ENCODE data around the gene IGSF9B.

The IGSF9B gene

DNA sequence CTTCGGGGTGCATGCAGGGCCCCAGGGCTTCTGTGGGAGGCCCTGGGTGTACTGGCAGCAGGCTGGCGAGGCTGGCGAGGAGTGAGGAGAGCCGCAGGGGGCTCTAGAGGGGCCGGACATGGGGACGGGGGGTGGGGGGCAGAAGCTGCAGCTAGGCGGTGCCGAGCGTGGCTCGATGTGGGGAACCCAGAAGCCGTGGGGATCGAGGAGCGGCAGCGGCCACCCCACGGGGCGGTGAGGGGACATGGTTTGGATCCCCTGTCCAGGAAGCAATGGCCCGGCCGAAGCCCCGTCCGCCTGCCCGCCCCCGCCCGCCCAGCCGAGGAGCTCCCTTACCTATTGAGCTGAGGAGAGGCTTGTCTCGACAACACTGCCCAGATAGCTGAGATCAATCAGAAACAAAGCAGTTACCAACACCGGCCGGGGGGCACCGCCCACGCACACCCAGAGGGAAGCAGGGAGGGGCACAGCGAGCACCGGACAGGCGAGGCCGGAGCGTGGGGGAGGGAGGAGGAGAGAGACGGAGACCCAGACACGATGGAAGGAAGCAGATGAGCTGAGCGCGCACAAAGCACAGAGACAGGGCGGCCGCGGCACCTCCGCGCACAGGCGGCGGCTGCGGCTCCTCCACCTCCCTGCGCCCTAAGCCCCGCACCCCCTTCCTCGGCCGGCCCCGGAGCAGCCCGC is 38.7 kb downstream of the IGSF9B start:
- no peak for DNase-seq

DNA sequence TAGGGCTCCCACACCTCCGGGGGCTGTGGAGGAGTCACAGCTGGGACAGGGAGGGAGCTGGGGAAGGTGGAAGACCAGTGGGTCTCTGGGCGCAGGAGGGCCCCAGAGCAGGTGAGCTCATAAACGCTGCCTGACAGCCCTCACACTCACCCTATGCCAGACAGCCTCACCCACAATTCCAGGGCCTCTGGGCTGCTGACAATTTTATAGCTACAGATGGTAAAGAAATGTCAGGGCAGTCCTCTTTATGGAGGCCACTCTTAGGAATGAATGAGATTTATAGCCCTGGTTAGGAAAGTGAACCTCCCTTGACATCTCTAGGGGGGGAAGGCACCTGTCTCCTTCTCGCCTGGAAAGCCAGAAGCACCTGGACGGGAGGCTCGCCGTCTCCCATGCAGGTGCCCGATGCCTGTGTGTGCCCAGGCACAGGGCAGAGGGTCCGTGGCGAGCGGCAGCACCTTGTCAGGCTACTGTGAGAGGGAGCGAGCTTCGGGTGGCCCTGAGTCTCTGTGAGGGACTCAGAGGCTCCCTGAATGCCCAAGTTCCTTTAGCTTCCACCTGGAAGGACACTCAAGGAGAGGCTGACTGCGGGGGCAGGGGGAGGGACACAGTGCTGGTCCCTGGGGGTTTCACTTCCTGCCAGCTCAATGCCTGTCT is 39.9 kb downstream of the IGSF9B start:
- DNase-seq: no peak

DNA sequence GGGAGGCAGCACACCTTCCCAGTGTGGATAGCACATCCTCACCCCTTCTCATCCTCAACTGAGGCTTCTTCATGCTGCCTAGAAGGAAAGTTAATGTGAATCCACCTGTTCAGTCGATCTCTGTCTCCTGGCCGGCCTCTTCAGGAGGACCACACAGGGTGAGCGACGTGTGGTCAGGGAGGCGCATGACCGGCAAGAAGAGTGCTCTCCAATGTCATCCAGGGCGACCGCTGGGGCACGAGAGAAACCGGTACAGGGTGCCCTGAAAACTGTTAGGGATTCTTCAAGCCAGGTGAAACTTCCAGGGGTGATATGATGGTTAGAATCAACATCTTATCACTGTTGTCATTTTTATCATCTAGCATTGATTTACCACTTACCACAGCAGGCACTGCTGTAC is 43.0 kb downstream of the IGSF9B start:
- peak; percentile 72 for DNase-seq

DNA sequence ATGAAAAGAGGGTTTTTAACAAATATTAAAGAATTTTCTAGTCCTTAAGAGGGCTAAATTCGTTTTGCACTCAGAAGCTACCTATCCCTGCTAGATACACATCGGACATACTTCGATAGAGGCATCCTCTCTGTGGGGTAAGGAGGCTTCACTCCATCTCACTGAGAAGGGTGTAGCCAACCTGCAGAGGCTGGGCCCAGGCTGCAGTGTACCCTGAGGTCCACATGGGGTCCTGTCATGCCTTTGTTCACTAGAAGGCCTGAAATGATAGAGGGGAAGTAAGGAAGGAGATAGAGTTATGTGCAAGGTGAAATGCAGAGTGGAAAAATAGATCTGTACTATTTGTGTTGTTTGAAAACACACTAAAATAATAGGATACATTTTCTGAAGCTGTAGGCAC is 45.6 kb downstream of the IGSF9B start:
- DNase-seq: no peak

DNA sequence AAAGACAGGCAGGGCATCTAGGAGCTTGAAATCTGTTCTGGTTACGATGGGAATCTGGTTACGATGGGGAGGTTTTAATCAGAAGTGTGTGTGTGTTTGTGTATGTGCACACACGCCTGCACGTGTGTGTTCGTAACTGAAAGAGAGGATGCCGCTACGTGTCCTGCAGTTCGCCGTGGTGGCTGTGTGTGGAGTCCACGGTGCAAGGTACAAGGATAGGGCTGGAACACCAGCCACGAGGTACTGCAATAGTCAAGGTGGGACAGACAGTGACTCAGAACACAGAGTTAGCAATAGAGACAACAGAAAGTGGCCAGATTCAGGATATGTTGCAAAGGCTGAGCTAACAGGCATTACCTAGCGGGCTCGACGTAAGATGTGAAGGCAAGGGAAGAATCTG is 46.7 kb downstream of the IGSF9B start:
- no peak for DNase-seq

DNA sequence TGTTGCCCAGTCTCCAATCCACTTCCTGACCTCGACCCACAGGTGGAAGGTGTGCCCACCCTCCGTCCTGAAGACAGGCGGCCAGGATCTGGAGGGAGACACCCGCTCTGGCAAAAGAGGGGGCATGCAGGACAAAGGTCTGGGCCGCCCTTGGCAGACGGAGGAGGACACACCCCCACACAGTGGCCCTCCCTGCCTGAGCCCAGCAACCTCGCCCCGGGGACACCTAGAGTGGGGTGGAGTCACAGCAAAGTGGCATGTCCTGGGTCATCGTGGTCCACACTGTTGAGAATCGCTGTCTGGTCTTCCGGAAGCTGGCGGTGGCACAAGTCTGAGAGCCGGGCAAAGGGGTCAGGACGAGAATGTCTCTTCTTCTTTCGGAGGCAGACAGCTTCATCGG is 47.9 kb downstream of the IGSF9B start:
- DNase-seq: no peak

DNA sequence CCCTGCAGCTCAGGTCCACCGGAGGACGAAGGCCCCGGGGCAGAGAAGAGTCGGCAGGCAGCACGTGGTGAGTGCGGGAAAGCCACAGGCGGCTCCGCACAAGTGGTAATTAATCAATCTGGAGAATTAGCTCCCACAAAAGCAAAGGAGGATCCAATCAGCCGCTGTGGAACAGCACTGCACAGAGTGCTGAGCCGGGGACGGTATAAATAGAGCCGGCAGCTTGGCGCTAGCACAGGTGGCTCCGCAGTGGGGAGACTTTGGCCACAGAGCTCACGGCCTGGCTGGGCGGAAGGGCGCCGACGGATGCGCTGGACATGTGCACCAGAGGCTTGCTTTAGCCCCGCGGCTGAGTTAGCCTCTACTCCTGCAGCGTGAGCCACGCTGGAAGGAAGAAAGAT is 48.9 kb downstream of the IGSF9B start:
- no peak for DNase-seq

DNA sequence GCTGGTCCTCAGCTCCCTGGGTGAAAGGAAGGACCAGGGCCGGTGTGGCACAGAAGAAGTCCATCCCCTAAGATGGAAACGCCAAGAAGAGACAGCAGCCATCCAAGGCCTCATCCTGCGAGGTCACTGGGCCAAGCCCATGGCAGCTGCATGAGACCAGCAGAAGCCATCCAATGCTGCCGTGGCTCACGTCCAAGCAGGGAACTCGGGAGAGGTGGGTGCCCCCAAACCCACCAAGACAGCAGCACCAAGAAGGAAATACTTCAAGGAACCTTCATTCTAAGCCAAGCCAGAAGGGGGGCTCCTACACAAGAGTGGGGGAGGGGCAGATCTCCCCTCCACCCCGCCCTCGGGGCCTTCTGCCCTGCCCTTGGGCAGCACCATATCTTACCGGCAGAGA is 49.6 kb downstream of the IGSF9B start:
- DNase-seq: no peak

DNA sequence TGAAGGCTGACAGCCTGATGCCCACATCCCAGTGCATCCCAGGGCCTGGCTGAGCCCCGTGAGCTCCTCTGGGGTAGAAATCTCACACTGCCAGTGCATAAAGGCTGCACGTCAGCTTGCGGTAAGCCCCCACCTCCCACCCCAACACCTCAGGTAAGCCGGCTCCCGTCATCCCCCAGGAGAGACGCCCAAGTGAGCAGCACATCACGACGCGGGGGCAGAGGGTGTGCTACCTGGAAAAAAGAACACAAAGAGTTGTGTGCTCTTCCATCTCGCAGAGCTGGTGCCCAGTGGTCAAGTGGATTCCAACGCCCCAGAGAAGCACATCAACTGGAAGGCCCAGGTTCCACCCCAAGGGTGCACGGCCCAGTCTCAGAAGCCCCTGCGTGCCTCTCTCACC is 50.0 kb downstream of the IGSF9B start:
- no peak for DNase-seq

DNA sequence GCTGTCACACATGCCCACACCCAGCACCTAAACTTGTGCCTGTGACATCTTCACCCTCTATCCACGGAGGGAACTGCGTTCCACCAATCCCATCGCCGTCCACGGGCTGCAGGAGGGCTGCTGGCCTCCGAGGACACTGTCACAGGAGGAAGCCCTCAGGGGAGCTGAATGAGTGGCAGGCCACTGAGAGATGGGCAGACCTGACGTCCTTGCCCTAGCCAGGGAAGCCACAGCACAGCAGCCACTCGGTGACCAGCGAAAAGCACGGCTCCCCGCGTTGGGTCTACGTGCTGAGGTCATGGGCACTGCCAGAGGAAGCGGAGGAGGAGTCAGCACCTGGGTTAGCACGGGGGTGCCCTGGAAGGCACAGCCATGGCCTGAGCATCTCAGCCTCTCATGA is 50.5 kb downstream of the IGSF9B start:
- no peak for DNase-seq

DNA sequence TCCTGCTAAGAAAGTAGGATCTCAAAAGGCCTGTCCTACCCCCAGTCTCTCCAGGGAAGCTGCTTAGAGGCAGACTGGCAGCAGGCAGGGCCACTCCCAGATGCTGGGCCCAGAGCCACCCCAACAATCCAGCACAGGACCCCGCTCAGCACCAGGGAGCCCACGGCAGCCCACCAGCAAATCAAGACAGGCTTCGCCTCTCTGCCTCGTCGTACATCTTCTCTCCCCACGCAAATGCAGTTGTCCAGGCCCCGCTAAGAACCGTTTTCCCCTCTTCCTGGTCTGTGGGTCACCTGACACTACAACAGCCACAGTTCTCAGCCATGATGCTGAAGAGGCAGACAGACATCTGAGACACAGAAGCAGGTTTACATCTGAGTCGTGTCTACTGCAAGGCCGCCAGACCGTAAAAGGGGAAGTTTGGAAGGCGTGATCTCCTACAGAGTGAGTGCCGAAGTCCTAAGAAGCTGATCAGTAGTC is 51.1 kb downstream of the IGSF9B start:
- no peak for DNase-seq

DNA sequence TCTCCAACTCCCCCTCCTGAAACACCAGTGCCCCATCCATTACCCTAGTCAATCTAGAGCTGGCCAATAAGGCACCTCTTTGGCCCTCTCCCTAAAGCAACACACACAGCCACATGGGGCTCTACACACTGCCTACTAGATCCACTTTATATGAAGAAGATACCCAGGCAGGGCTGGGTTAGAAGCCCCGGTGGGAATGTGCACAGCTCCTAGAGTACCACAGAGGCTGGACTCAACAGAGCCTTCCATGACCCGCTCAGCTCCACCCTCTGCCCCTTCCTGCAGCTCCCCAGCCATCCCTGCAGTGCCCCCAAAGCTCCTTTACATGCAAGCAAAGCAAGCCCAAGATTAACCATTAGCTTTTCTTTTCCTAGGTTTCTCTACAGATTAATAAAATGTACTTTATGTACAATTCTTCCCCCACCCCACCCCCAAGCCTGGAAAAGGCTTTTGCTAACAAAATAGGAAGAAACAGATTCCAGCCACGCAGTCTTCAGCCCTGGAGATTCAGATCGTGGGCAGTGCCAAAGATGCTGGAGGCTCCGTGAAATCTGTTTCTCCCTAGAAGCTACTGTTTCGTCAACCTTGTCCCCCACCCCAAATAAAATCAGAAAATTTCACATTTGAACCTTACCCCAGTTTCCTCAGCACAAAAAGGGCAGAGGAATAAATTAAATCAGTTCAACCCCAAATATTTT is 51.8 kb downstream of the IGSF9B start:
- DNase-seq: no peak

DNA sequence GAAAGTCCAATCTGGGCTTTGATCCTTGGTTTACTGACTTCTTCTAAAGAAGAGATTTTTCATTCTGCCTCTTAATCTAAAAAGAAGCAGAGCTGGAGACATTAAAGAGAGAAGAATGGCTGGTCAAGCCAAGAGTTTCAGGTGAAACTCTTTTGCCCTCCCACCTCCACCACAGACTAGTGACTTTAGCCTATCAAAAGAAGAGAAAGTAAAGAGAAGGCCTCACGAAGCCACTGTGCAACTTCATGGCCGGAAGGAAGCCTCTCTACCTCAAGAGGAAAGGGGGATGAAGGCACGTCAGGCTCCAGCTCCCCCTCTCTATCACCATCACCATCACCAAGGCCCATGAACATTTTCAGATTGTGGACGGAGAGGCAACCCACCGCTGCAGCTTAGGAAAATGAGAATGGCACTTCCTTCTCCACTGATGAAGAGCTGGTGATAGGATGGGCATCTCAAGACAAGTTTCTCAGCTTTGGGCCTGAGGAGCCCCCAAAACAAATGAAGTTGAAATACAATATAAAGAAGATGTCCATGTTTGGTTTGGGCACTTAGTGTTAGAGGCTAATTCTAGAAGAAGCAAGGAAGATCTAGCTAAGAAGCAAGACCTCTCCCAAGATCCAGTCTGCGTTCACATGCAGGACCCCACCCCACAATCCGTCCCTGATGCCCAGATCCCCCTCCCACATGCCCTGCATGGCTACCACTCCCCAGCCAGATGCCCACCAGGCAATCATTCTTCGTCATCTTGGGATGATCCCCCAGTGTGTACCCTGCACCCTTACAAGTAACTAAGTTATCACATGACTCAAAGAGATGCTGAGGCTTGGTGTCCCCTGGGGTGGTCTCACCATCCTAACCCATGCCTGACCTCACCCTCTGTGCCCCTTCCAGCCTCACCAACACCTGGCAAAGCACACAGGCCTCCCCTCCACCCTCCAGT is 52.6 kb downstream of the IGSF9B start:
- no peak for DNase-seq

DNA sequence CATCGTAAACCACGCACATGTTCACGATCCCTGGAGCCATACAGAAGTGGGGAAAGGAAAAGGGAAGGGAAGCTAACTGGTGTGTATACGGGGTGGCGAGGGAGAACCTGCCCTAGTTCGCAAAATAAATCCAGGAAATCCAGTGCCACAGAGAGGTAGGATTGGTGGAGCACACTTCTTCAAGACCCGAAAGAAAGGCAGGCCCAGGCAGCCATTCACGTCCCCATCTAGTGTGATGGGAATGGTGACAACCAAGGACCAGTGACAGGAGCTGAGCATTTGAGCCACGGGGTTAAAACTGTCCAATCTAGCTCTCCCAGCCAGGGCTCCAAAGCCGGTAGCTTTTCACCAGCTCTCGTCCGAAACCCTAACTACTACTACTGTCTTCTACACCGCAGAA is 53.7 kb downstream of the IGSF9B start:
- no peak for DNase-seq

DNA sequence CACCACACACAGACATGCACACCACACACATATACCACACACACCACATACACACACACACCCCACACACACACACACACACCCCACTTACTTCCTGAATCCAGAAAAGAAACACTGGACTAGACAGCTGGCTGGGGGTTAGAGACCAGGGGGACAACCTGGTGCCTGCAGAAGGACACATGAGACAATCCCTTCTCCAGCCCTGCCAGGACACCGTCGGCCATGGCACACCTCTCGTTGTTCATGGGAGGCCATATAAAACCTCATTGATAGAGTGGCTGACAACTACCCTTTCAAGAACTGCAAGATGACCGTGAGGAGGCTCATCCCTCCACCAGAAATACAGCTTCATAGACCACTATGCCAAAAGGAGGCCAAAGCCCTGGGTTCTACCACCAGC is 54.3 kb downstream of the IGSF9B start:
- DNase-seq: no peak

DNA sequence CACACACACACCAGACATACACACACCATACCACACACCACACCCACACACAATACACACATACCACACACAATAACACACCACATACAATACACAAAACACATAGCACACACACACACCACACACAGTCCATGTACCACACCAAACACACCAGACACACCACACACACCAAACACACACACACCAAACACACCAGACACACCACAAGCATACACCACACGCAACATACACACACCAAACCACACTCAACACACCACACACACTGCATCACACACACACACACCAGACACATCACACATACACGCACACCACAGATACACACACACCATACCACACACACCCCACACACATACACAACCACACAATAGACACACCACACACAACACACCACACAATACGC is 54.8 kb downstream of the IGSF9B start:
- no peak for DNase-seq

DNA sequence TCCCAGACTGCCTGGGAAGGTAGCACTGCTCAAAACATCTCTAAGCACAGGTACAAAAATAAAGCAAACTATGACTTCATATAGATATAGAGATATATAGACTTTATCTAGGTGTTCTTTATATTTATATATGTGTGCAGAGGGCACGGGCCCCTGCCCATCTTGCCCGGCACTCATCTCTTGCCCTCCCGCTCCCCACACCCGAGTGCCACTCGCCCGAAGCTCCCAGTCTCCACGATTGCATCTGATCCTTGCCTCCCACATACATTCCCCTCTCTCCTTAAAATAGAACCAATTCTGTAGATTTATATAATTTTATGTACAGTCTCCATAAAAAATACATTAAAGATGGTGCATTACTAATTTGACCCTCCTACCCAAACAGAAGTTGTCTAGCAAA is 55.5 kb downstream of the IGSF9B start:
- no peak for DNase-seq

DNA sequence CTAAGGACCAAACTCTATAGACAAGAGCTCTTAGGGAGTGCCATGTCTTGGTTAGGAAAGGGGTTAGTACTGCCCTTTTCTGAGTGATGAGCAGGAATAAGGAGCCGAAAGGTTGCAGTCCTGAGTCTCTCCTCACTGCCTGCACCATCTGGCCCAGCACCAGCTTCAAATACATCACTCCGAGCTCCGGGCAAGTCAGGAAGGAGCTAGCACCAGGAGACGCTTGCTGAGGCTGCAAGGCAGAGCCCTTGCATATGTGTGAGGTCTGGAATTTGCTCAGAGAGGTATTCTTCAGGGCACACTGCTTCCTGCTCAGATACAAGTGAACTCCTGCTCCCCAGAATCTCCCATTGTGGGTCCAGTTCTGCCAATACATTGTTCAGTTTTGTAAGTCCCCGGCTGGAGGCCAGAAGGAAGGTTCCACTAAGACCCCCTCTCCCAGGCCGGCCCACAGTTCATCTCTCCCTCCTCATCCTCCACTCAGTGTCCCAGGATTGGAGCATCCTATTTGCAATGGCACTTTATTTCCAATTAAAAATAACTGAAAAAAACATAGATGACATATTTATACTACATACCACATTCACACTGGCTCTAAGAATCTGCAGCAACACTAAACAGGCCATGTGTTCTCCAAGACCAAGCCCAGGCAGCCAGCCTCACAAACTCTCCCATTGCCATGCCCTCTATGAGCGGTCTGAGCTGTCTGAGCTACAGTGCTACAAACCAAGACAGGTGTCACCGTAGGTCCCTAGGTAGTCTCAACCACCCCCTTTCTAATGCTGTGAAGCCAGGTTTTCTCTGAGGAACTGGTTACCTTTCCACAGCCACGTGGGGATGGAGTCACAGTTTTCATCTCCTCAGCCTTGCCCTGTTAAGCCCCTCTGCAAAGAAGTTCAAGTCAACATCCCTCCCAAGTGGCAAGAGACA is 56.3 kb downstream of the IGSF9B start:
- no peak for DNase-seq

DNA sequence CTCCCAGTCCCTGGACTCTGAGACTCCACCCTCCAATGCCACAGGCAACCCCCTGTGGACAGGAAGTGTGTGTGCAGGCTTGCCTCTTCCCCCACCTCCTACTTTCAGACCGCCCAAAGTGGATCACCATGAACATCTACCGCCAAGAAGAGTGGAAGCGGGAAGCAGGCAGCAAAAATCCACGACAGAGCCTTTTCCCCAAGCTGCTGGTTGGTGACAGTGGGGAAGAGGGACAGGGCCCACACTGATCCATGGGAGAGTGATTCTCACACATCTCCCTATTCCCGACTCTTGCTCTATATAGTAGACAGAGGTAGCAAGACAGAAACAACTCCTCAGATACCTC is 58.0 kb downstream of the IGSF9B start:
- DNase-seq: no peak

DNA sequence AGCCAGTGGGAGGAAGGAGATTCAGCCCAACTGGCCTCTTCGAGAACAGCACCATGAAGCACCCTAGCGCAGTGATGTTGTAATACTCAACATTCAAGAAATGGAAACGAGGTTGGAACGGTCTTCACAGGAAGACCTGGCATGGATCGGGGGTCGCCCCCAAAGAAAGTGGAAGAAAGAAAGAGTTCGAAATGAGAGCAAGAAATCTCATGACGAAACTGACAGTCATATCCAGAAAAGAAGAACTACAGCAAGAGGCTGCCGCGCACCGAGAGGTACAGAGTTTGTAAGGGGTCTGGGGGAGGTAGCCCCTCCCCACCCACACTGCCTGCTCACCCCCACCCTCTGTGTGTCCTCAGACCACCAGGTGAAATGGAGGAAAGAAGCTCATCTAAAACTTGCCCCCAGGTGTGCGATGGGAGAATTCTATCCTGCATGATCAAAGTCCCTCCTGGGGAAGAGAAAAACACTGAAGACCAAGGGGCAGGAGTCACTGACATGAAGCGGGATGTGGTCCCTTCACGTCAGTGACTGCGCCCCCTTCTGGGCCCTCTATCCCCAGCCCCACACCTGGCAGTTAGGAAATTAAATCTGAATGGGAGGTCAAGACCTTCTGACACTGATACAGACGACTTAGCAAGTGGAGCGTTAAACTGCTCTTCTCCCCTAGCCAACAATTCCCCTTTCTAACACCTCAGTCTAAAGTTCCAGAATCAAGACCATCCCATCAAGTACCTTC is 58.6 kb downstream of the IGSF9B start:
- DNase-seq: no peak

DNA sequence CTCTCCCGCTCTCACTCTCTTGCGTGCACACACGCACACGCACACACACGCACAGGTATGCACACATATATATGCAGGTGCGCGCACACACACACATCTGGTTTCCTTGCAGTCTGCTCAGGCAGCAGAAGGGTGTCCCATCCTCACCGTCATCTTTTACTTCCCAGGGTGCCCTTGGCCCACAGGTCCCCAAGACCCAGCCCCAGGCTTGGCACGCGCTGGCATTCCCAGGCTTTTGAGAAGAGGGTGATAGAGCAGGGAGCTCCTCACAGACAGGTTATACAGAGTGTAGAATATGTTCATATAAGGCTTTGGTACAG is 59.5 kb downstream of the IGSF9B start:
- no peak for DNase-seq
